GM12874 (cell line): Measurements from ENCODE around the gene LRRK1.

ENCODE experiments used
- CTCF ChIP-seq: IDR thresholded peaks from 2 replicates; pipeline ENCODE4 v1.5.1; 2011; ENCODE audit warnings: low read depth, mild to moderate bottlenecking, control low read depth, low read length, moderate library complexity; ENCODE audit not compliant: insufficient read depth

Gene LRRK1

DNA sequence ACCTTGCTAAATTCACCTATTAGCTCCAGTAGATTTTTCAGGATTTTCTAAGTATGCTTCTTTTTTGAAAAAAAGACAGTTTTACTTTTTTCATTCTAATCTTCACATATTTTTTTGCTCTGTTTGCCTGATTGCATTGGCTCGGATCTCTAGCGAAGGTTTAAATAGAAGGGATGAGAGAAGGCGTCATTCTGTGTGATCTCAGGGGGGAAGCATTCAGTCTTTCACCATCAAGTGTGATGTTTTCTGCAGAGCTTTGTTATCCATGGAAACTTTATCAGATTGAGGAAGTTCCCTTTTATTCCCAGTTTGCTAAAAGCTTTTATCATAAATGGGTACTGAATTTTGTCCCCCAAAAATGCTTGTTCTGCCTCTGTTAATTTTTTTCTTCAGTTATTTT lies 120.3 kb downstream of the LRRK1 start:
- TF ChIP-seq CTCF: no peak

DNA sequence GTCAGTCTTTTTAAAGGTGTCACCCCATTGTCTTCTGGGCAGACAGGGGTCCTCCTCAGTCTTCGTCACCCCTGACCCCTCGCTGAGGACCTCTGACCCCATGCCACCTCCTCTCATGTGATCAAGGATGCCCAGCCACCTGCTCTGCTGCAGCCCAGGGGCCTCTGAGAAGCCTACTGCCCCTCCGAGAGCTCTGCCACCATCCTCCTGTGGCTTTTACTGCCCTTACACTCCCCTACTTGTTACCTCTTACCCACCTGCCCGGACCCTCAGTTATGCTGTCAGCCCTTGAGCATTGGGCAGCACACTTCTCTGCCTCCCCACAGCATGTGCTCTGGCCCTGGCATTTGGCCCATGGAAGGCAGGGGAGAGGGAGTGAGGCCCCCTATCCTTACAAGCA lies 123.2 kb downstream of the LRRK1 start:
- no peak for TF ChIP-seq CTCF

DNA sequence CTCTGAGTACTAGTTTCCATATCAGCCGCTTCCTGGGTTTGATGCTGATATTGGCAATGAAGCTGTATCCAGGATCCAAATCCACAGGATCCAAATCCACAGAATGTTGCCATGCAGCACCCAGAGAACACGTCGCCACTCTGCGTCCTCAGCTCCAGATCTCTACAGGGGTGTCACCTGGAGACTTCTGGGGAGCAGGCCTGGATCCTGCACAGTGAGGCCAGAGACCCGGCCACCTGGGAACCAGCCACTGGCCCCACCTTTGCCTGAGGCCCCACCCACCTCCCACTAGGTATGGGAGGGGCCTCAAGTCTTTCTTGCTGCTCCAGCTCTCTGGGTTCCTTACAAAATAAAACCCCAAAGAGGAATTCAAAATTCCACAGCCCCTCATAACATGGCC lies 123.9 kb downstream of the LRRK1 start:
- TF ChIP-seq CTCF: no peak

- no peak for TF ChIP-seq CTCF
Measured at GRCh38 chr15:101043911-101044624, 124.9 kb downstream of the LRRK1 start.

- TF ChIP-seq CTCF: no peak
Measured at GRCh38 chr15:101044625-101045235, 125.6 kb downstream of the LRRK1 start.

GRCh38 chr15:101045236-101045646 lies 126.1 kb downstream of the LRRK1 start:
- TF ChIP-seq CTCF: no peak

GRCh38 chr15:101045835-101046691 lies 126.9 kb downstream of the LRRK1 start:
- no peak for TF ChIP-seq CTCF
